Stomach (tissue), 4 donors: Measurements from ENCODE around the gene TMEM198.

Experiments used
- CTCF ChIP-seq, 7 experiments: fragments of 450-650 bp in 4 of 7; fragments of 200-600 bp in 3 of 7; sonication (generic) in 3 of 7; IDR thresholded peaks; one replicate each; pipeline ENCODE4 v1.5.1; 2016 to 2019; ENCODE audit warnings: antibody characterized with exemption in 7 of 7, control low read depth in 2 of 7, mild to moderate bottlenecking in 1 of 7
- EP300 ChIP-seq: sonication (generic); formaldehyde crosslinking; IDR thresholded peaks from one replicate; pipeline ENCODE4 v1.6.1; 2017; ENCODE audit warnings: antibody characterized with exemption
- POLR2A ChIP-seq, 4 donors: fragments of 450-650 bp; IDR thresholded peaks; one replicate each; pipeline ENCODE4 v1.6.1; 2016; ENCODE audit warnings: antibody characterized with exemption in 4 of 4, control low read depth in 2 of 4, mild to moderate bottlenecking in 1 of 4, moderate library complexity in 1 of 4
- POLR2AphosphoS5 ChIP-seq, 3 donors: sonication (generic); formaldehyde crosslinking; IDR thresholded peaks; one replicate each; pipeline ENCODE4 v1.6.1; 2016; ENCODE audit warnings: antibody characterized with exemption in 3 of 3

GRCh38 chr2:219517954-219518778 is 25.7 kb upstream of the TMEM198 start:
- TF ChIP-seq CTCF (IDR thresholded peaks at IDR 0.05), result no peak
- no peak for TF ChIP-seq POLR2A (IDR thresholded peaks at IDR 0.05)
- TF ChIP-seq POLR2AphosphoS5 (IDR thresholded peaks at IDR 0.05), result no peak
- TF ChIP-seq EP300, result no peak
